ENCODE results near the gene ZDHHC7.
"Not testable (repeated sequence)": the region's sequence is repeated elsewhere in the genome, so short reads cannot be mapped to it uniquely, and the experiment has no call there.

ZDHHC7 gene

GRCh38 chr16:84959784-84960417 is 51.4 kb downstream of the ZDHHC7 start:
- DNase-seq = no peak

GRCh38 chr16:84959045-84959576 is 52.2 kb downstream of the ZDHHC7 start:
- DNase-seq = no peak

DNA sequence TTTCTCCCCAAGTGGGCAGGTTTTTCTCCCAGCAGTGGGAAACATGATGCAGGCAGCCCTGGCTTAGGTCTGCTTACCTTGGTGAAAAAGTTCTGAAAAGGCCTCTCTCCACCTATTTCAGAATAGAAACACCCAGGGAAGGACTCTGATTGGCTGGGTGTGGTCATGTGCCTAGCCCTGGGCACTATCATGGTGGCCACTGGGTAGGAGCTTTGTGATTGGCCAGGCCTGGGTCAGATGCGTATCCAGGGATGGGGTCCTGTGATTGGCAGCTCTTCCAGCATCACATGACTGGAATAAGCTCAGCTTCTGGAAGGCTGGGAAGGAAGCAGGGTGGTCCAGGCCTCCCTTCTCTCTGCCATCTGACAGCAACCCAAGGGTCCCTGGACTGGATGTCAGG is 53.5 kb downstream of the ZDHHC7 start:
- no peak for DNase-seq

DNA sequence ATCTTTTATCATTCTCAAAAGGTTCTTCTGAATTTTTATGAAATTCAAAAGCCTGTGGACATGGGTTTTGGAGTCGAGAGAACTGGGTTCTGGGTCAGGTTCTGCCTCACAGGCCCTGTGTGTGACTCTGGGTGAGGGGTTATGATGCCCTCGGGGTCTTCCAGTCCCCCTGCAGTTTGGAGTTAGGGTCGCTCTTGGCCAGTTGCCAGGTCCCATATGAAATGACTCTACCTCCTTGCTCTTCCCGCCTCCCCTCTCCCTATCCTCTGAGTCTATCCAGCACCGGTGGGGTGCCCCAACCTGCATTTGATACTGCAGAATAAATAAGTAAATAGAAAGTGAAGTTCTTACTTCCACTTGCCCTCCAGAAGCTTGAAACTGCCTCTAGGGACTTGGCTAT is 54.1 kb downstream of the ZDHHC7 start:
- no peak for DNase-seq

GRCh38 chr16:84955427-84955826 is 55.9 kb downstream of the ZDHHC7 start:
- no peak for DNase-seq

GRCh38 chr16:84953190-84953746 is 58.1 kb downstream of the ZDHHC7 start:
- no peak for DNase-seq

DNA sequence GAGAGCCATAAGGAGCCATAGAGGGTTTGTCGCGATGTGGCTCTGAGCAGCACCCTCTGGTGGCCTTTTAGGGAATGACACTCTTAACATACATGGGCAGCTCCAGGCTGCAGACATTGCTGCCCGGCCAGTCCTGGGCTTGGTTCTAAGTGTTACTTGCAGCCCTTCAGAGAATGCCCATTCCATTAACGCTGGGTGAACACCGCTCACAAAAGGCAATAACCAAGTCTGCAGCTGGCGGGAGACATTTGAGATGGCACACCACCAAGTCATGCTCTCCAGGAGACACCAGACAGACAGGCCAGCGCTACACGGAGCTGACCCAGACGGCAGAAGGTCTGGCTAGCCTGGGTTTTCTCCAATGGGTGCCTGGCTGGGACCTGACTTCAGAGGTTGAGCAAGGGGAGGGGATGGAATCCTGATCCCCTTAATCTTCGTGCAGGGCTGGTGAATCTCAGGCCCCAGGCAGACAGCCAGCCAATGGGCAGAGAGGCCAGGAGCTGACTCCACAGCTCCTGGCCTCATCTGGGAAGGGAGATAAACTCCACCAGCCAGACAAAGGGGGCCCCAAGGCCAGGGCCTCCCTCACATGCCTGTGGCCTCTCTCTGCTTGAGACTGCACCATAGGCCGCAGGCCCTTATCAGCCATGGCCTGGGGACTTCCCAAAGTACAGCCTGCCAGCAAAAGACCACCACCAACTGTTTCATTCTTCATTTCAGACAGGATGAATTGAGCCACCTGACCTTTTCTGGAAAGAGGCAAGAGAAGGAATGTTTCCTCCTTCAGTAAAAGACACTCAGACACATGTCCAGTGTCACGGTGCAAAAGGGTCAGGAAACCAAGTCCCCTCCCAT is 58.8 kb downstream of the ZDHHC7 start:
- peak; percentile 68 for DNase-seq

DNA sequence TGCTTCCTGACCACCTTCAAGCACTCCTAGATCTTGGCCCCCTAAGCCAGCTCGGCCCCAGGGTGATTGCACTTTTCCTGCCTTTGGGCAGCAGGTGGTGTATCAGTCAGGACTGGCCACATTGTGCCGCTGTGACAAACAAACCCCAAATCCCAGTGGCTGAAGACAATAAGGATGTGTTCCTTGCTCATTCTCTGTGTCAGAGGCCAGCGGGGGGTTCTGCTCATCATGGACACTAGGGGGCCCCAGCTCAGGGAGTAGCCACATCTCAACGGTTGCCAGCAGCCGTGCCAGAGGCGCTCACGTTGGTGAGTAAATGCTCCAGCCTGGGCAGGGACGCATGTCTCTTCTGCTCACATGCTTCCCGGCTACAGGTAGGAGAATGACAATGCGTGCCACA is 60.4 kb downstream of the ZDHHC7 start:
- DNase-seq = peak; percentile 27

GRCh38 chr16:84949772-84950436 is 61.4 kb downstream of the ZDHHC7 start:
- DNase-seq = no peak

- DNase-seq = no peak
Observed at GRCh38 chr16:84948851-84949610, 62.3 kb downstream of the ZDHHC7 start.

GRCh38 chr16:84947996-84948850 is 63.1 kb downstream of the ZDHHC7 start:
- no peak for DNase-seq

GRCh38 chr16:84947022-84947421 is 64.3 kb downstream of the ZDHHC7 start:
- peak; percentile 27 for DNase-seq

DNA sequence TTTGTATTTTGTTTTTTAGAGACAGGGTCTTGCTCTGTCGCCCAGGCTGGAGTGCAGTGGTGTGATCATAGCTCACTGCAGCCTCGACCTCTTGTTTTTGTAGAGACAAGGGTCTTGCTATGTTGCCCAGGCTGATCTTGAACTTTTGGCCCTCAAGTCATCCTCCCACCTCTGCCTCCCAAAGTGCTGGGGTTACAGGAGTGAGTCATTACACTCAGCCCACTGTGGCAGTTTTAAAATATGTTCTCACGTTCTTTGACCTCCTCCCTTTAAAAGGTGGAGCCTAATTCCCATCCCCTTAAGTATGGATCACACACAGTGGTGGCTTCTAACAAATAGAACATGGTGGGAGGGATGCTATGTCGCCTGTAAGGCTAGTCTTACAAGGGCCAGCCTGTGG is 67.7 kb downstream of the ZDHHC7 start:
- no peak for DNase-seq

DNA sequence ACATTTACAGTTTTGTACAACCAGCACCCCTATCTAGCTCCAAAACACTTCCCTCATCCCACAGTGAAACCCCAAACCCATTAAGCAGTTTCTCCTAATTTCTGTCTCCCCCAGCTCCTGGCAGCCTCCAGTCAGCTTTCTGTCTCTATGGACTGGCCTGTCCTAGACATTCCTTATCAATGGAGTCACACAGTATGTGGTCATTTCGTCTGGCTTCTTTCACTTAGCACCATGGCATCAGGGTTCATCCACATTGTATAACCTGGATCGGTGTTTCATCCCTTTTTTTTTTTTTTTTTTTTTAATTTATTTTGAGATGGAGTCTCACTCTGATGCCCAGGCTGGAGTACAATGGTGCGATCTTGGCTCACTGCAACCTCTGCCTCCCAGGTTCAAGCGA is 68.5 kb downstream of the ZDHHC7 start:
- no peak for DNase-seq

GRCh38 chr16:84941921-84942320 is 69.4 kb downstream of the ZDHHC7 start:
- DNase-seq = no peak

- DNase-seq = no peak
Observed at GRCh38 chr16:84940670-84941551, 70.4 kb downstream of the ZDHHC7 start.

- not testable (repeated sequence) for DNase-seq
Observed at GRCh38 chr16:84938616-84939015, 72.7 kb downstream of the ZDHHC7 start.

GRCh38 chr16:84937196-84938005 is 73.9 kb downstream of the ZDHHC7 start:
- no peak for DNase-seq

Data from CD4-positive, alpha-beta T cell treated with Interleukin-15 for 1 hour (primary cell).